GM12878 (cell line): Measurements from ENCODE around the gene SMAP1. TPM values are rescaled to one million over a fixed set of nuclear protein-coding genes. Genes with fewer than 3 reads are reported as not detected.

Source experiments
- ATAC-seq: fragments of 200-7000 bp; cut with Tn5 transposase; 3 replicates; pipeline ENCODE4 v1.9.1; 2020; ENCODE audit warnings: mild to moderate bottlenecking, moderate library complexity
- BruUV-seq: library from RNA; stranded (reverse); fragments of 400-500 nt; replicated peaks from 2 replicates; lab custom pipeline; 2021; lab: Mats Ljungman, UMichigan
- CTCF ChIA-PET: fragments of 300-600 bp; sonication (Branson Sonifier 250); formaldehyde crosslinking; extraction: SDS; loops from one replicate; lab custom pipeline; 2021; ENCODE audit warnings: inconsistent platforms; lab: Yijun Ruan, JAX
- POLR2A ChIA-PET: fragments of 350-600 bp; formaldehyde crosslinking; extraction: SDS; loops from one replicate; lab custom pipeline; 2021; ENCODE audit warnings: inconsistent platforms; lab: Charles Lee
- RAD21 ChIA-PET: fragments of 300-600 bp; sonication (Branson Sonifier 250); formaldehyde crosslinking; loops from one replicate; lab custom pipeline; 2023; ENCODE audit warnings: antibody characterized with exemption; ENCODE audit not compliant: unreplicated experiment; lab: Charles Lee
- SMC1A ChIA-PET: fragments of 300-600 bp; sonication (Branson Sonifier 250); formaldehyde crosslinking; loops from one replicate; lab custom pipeline; 2023; ENCODE audit not compliant: unreplicated experiment, uncharacterized antibody; lab: Charles Lee
- DNase-seq: peaks from one replicate; pipeline ENCODE4 v3.0.0-alpha.2; 2011; ENCODE audit warnings: low read depth, low spot score
- FAIRE-seq: peaks from 3 replicates; lab custom pipeline; 2011; peaks lifted over from hg19 to GRCh38; lab: Jason Lieb, UNC
- H2AFZ ChIP-seq: 2 replicates; pipeline ENCODE4 v1.6.0; 2011; ENCODE audit warnings: low read depth, low read length, control low read depth; ENCODE audit not compliant: control insufficient read depth
- H3K27ac ChIP-seq: 2 replicates; pipeline ENCODE4 v1.5.1; 2011; ENCODE audit warnings: control low read depth; ENCODE audit not compliant: control insufficient read depth, insufficient read depth
- H3K27me3 ChIP-seq, 2 experiments: replicated peaks in 1 of 2; 2 replicates each; pipeline versions ENCODE4 v1.6.0 to v1.6.1; 2011; ENCODE audit warnings: low read length in 1 of 2; ENCODE audit not compliant: control insufficient read depth in 2 of 2, insufficient read depth in 2 of 2
- H3K36me3 ChIP-seq, 2 experiments: 2 replicates each; pipeline ENCODE4 v1.5.1; 2011; ENCODE audit warnings: low read length in 1 of 2; ENCODE audit not compliant: control insufficient read depth in 2 of 2, insufficient read depth in 2 of 2
- H3K4me1 ChIP-seq: 2 replicates; pipeline ENCODE4 v1.6.1; 2011; ENCODE audit warnings: mild to moderate bottlenecking, low read length, moderate library complexity, mixed read lengths; ENCODE audit not compliant: control insufficient read depth, insufficient read depth
- H3K4me2 ChIP-seq: 2 replicates; pipeline ENCODE4 v1.6.0; 2011; ENCODE audit warnings: control low read depth; ENCODE audit not compliant: control insufficient read depth, insufficient read depth
- H3K4me3 ChIP-seq: fragments of 200-600 bp; sonication (generic); 2 replicates; pipeline ENCODE4 v1.5.1; 2016
- H3K79me2 ChIP-seq: 2 replicates; pipeline ENCODE4 v1.6.0; 2011; ENCODE audit warnings: low read length; ENCODE audit not compliant: control insufficient read depth, insufficient read depth
- H3K9ac ChIP-seq: 2 replicates; pipeline ENCODE4 v1.8.0; 2011; ENCODE audit warnings: low read length, control low read depth, mixed read lengths; ENCODE audit not compliant: control insufficient read depth, insufficient read depth
- H3K9me3 ChIP-seq: replicated peaks from 3 replicates; pipeline ENCODE4 v1.5.1; 2011; ENCODE audit warnings: mild to moderate bottlenecking, low read length; ENCODE audit not compliant: control insufficient read depth, insufficient read depth
- H4K20me1 ChIP-seq: 2 replicates; pipeline ENCODE4 v1.6.0; 2011; ENCODE audit not compliant: control insufficient read depth, insufficient read depth
- ASH2L ChIP-seq: fragments of 300-600, 200-600 bp; sonication (generic); IDR thresholded peaks from 2 replicates; pipeline ENCODE4 v1.6.1; 2017; ENCODE audit warnings: low read depth, mild to moderate bottlenecking, borderline replicate concordance
- ATF3 ChIP-seq: IDR thresholded peaks from 2 replicates; pipeline ENCODE4 v1.6.1; 2011; ENCODE audit warnings: low read depth, mild to moderate bottlenecking, low read length, moderate library complexity, borderline replicate concordance; ENCODE audit errors: extremely low read depth
- BACH1 ChIP-seq: fragments of 450-650 bp; IDR thresholded peaks from 2 replicates; pipeline ENCODE4 v1.6.1; 2017; ENCODE audit warnings: mild to moderate bottlenecking, borderline replicate concordance
- CHD4 ChIP-seq: fragments of 200-600 bp; sonication (generic); IDR thresholded peaks from 2 replicates; pipeline ENCODE4 v1.6.1; 2016; ENCODE audit warnings: mild to moderate bottlenecking
- CREB1 ChIP-seq: IDR thresholded peaks from 2 replicates; pipeline ENCODE4 v1.6.1; 2012; ENCODE audit warnings: low read depth, mild to moderate bottlenecking, inconsistent platforms
- CTCF ChIP-seq, 3 experiments: IDR thresholded peaks in 2 of 3; conservative IDR thresholded peaks in 1 of 3; 2 replicates each; pipeline ENCODE4 v1.5.1; 2011; ENCODE audit warnings: low read depth in 3 of 3, low read length in 3 of 3, mild to moderate bottlenecking in 3 of 3, control low read depth in 2 of 3, moderate library complexity in 2 of 3, inconsistent platforms in 1 of 3, mixed read lengths in 1 of 3; ENCODE audit not compliant: control insufficient read depth in 2 of 3, insufficient read depth in 1 of 3; ENCODE audit errors: extremely low read depth in 1 of 3
- E2F4 ChIP-seq: IDR thresholded peaks from 2 replicates; pipeline ENCODE4 v1.6.1; 2012; ENCODE audit warnings: low read depth, low read length, improper control_type of control experiment
- NRF1 ChIP-seq: conservative IDR thresholded peaks from 2 replicates; pipeline ENCODE4 v1.6.1; 2011; ENCODE audit warnings: mild to moderate bottlenecking, low read depth, low read length, improper control_type of control experiment
- PML ChIP-seq: IDR thresholded peaks from 2 replicates; pipeline ENCODE4 v1.6.1; 2012; ENCODE audit warnings: low read length, inconsistent platforms
- POU2F2 ChIP-seq: IDR thresholded peaks from 3 replicates; pipeline ENCODE4 v1.6.1; 2011; ENCODE audit warnings: low read depth, mild to moderate bottlenecking, low read length, borderline replicate concordance
- SUZ12 ChIP-seq: fragments of 200-600 bp; sonication (generic); IDR thresholded peaks from one replicate; pipeline ENCODE4 v1.6.1; 2018; ENCODE audit warnings: antibody characterized with exemption, mild to moderate bottlenecking; ENCODE audit not compliant: unreplicated experiment
- ZBTB40 ChIP-seq: fragments of 450-650 bp; IDR thresholded peaks from 2 replicates; pipeline ENCODE4 v1.6.1; 2016; ENCODE audit warnings: mild to moderate bottlenecking, moderate library complexity, borderline replicate concordance
- WGBS: methylation state at CpG from one replicate; pipeline ENCODE4 v1.1.6; 2016; ENCODE audit warnings: low lambda C conversion rate; ENCODE audit not compliant: insufficient replicate concordance, insufficient coverage; ENCODE audit errors: missing lambda C conversion rate; 5-methylcytosine and 5-hydroxymethylcytosine counted together
- in situ Hi-C: fragments of 300-500 bp; cut with MboI; formaldehyde crosslinking; loops from 9 replicates; pipeline ENCODE4 v1.14.3; 2018; ENCODE audit warnings: mixed read lengths
- intact Hi-C: fragments of 100-400 bp; cut with micrococcal nuclease; formaldehyde crosslinking; loops from one replicate; pipeline ENCODE4 v1.14.2; 2022; ENCODE audit not compliant: unreplicated experiment
- polyA plus RNA-seq, 11 experiments: library from polyadenylated mRNA; depleted of rRNA in 4 of 11; unstranded in 6 of 11; stranded (reverse) in 5 of 11; fragments of >200 nt; fragmentation: Nextera tagmentation in 4 of 11; fragmentation: Illumina TruSeq in 1 of 11; extraction: Ambion mirVana in 4 of 11; extraction: Trizol in 1 of 11; gene quantifications; 1 replicate in 1 of 11; 2 replicates in 10 of 11; pipeline versions ENCODE4 v1.2.1 to v1.2.3, GENCODE V29; 2011 to 2016; ENCODE audit warnings: inconsistent platforms in 2 of 11, missing spikeins in 2 of 11, low read depth in 1 of 11
- total RNA-seq, 4 experiments: library from RNA; depleted of rRNA in 3 of 4; stranded (reverse); fragments of >200 nt in 3 of 4; fragmentation: Illumina TruSeq in 1 of 4; extraction: Trizol in 1 of 4; gene quantifications; 2 replicates each; pipeline versions ENCODE4 v1.2.1 to v1.2.3, GENCODE V29; 2013 to 2021
- TF ChIP-seq, protein P1 (sequence below): IDR thresholded peaks from 2 replicates; pipeline ENCODE4 v1.6.1; 2011; ENCODE audit warnings: mild to moderate bottlenecking, low read depth, low read length, moderate library complexity; ENCODE audit not compliant: insufficient replicate concordance

Gene SMAP1
- total and polyA plus RNA-seq, 10 of the 15 experiments (the other 5 are each of a cell fraction or from before 2014, with no cell fraction given) = 13.7 to 33.9 (median 25.3) TPM

DNA sequence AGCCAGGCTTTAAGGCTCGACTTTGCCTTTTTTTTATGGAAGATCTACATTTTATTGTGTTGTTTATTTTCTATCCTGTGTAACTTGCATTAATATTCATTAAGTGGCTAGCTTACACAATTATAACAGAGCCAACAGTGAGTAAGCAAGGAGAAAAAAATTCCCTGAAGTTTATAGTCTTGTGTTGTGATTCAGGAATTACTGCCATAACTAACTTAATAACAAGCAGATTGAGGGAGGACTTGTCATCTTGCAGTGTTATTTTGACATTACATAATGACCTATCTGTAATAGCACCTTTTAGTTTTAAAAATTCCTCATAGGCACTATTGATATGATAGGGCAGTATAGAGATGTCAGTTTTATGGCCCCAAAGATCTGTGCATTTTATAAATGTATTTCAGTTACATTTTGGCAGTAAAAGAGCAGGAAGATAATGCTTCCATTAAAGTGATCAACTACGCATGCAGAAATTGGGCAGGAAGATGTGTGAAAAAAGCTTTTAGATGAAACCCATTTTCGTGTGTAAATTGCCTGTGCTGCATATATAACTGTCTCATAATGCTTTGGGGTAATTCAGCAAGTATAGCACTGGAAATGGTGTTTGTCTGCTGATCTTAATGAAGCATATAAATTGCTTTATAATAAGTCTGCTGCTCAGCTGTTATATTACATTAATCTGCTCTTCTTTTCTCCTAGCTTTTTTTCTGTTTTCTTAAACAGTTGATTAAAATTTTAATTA lies 123.0 kb downstream of the SMAP1 start:
- Histone ChIP-seq H3K27ac (no peak overlapping the region), H4K20me1 (no peaks in the 10 kb centered on the region), H3K4me2 (no peak overlapping the region), H3K9ac (no peak overlapping the region), H3K4me3 (no peak overlapping the region), H3K9me3 (no peaks in the 10 kb centered on the region; the same call in 2 of the 3 replicates), H3K27me3 (no peaks in the 10 kb centered on the region), H2AFZ (no peak overlapping the region), H3K4me1 (no peaks in the 10 kb centered on the region), H3K36me3 (no peaks in the 10 kb centered on the region), H3K79me2 (no peaks in the 10 kb centered on the region)
- POLR2A ChIA-PET = no interaction called here
- ATAC-seq (no peak), DNase-seq (no peak), FAIRE-seq (peak; percentile 7)
- SMC1A ChIA-PET = interaction anchor here (0.7 to 1.2 kb wide), 3 partner anchors 9 to 34 kb away, joined by 3 read pairs; no protein-coding TSS in a partner anchor
- RAD21 ChIA-PET = no interaction called here
- intact Hi-C loops (no loop called here), in situ Hi-C loops (no loop called here)
- CTCF ChIA-PET = interaction anchor here (0.6 to 1.0 kb wide), 4 partner anchors 10 to 419 kb away, joined by 3 read pairs; no protein-coding TSS in a partner anchor
- WGBS = 98% methylated on average over 3 of the region's 3 CpGs
- no TSS peak for BruUV-seq
- TF ChIP-seq, protein P1, sequence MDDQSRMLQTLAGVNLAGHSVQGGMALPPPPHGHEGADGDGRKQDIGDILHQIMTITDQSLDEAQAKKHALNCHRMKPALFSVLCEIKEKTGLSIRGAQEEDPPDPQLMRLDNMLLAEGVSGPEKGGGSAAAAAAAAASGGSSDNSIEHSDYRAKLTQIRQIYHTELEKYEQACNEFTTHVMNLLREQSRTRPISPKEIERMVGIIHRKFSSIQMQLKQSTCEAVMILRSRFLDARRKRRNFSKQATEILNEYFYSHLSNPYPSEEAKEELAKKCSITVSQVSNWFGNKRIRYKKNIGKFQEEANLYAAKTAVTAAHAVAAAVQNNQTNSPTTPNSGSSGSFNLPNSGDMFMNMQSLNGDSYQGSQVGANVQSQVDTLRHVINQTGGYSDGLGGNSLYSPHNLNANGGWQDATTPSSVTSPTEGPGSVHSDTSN = no peak
- no peak for TF ChIP-seq CHD4
- no peak for TF ChIP-seq ZBTB40
- TF ChIP-seq BACH1 = no peak
- no peak for TF ChIP-seq CTCF (IDR thresholded peaks at IDR 0.05 in 2 of 3, conservative IDR thresholded peaks at IDR 0.05 in 1 of 3; ENCODE audit: control insufficient read depth in 2 of 3, extremely low read depth in 1 of 3, insufficient read depth in 1 of 3, low read depth in 3 of 3, low read length in 3 of 3)
- TF ChIP-seq ATF3 = no peak
- TF ChIP-seq CREB1 = no peak
- no peak for TF ChIP-seq POU2F2
- TF ChIP-seq E2F4 = no peak
- no peak for TF ChIP-seq NRF1
- no peak for TF ChIP-seq ASH2L
- TF ChIP-seq PML = no peak
- no peak for TF ChIP-seq SUZ12
